Measurements from ENCODE around the gene GIT2. TPM values are rescaled to one million over a fixed set of nuclear protein-coding genes. Genes with fewer than 3 reads are reported as not detected.

GIT2 gene
- total and polyA plus RNA-seq, 2 of the 13 experiments (the other 11 are each of a cell fraction or from before 2014, with no cell fraction given): 18.4 to 19.8 TPM

DNA sequence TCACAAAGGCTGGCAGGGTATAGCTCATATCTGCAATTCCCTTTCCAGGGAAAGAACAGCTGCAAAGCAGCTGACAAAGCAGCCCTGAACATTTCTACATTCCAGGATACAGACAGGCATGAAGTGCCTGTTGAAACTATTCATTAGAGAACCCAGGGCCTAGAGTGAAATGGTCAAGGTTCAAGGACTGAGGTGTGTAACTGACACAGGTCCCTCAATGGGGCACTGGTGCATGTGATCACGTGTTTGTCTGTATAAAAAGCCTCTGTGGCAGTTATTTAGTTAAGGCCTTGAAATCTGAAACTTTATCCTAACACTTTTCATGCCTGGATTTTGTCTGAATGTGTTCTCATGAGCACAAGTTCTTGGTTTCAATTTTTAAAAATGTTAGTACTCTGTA lies 47.1 kb downstream of the GIT2 start (continued):
- TF ChIP-seq, protein P1, sequence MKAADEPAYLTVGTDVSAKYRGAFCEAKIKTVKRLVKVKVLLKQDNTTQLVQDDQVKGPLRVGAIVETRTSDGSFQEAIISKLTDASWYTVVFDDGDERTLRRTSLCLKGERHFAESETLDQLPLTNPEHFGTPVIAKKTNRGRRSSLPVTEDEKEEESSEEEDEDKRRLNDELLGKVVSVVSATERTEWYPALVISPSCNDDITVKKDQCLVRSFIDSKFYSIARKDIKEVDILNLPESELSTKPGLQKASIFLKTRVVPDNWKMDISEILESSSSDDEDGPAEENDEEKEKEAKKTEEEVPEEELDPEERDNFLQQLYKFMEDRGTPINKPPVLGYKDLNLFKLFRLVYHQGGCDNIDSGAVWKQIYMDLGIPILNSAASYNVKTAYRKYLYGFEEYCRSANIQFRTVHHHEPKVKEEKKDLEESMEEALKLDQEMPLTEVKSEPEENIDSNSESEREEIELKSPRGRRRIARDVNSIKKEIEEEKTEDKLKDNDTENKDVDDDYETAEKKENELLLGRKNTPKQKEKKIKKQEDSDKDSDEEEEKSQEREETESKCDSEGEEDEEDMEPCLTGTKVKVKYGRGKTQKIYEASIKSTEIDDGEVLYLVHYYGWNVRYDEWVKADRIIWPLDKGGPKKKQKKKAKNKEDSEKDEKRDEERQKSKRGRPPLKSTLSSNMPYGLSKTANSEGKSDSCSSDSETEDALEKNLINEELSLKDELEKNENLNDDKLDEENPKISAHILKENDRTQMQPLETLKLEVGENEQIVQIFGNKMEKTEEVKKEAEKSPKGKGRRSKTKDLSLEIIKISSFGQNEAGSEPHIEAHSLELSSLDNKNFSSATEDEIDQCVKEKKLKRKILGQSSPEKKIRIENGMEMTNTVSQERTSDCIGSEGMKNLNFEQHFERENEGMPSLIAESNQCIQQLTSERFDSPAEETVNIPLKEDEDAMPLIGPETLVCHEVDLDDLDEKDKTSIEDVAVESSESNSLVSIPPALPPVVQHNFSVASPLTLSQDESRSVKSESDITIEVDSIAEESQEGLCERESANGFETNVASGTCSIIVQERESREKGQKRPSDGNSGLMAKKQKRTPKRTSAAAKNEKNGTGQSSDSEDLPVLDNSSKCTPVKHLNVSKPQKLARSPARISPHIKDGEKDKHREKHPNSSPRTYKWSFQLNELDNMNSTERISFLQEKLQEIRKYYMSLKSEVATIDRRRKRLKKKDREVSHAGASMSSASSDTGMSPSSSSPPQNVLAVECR (CRISPR knock-in tag; IDR thresholded peaks at IDR 0.05; ENCODE audit: borderline replicate concordance): peak; percentile 54; the same call in 1 of the 2 replicates
- TF ChIP-seq ZNF274 (CRISPR knock-in tag; IDR thresholded peaks at IDR 0.05) (no peak), NR2F2 (IDR thresholded peaks at IDR 0.05; ENCODE audit: borderline replicate concordance, low read depth) (peak; percentile 64; the same call in 1 of the 2 replicates), MED1 (CRISPR knock-in tag; IDR thresholded peaks at IDR 0.05) (peak; percentile 90), HNF4G (IDR thresholded peaks at IDR 0.05; ENCODE audit: borderline replicate concordance, low read depth, low read length) (peak; percentile 93), HNF4G (CRISPR knock-in tag; IDR thresholded peaks at IDR 0.05; ENCODE audit: borderline replicate concordance, low read depth) (peak; percentile 82; the same call in 1 of the 2 replicates), NFKBIZ (CRISPR knock-in tag; IDR thresholded peaks at IDR 0.05) (no peak), ZNF260 (CRISPR knock-in tag; IDR thresholded peaks at IDR 0.05; ENCODE audit: borderline replicate concordance, low read depth) (no peak), SCMH1 (CRISPR knock-in tag; IDR thresholded peaks at IDR 0.05; ENCODE audit: borderline replicate concordance) (no peak), MIER2 (CRISPR knock-in tag; IDR thresholded peaks at IDR 0.05) (0 out of 2 replicates have a peak, but pooled peaks have one; percentile 41), ZSCAN12 (CRISPR knock-in tag; IDR thresholded peaks at IDR 0.05) (no peak), ZBTB42 (CRISPR knock-in tag; IDR thresholded peaks at IDR 0.05) (no peak), RFX1 (IDR thresholded peaks at IDR 0.05) (no peak), SOX5 (CRISPR knock-in tag; IDR thresholded peaks at IDR 0.05; ENCODE audit: borderline replicate concordance) (peak; percentile 87), PHF21A (CRISPR knock-in tag; IDR thresholded peaks at IDR 0.05) (peak; percentile 97), ZNF17 (CRISPR knock-in tag; IDR thresholded peaks at IDR 0.05) (no peak)
- TF ChIP-seq, protein P2, sequence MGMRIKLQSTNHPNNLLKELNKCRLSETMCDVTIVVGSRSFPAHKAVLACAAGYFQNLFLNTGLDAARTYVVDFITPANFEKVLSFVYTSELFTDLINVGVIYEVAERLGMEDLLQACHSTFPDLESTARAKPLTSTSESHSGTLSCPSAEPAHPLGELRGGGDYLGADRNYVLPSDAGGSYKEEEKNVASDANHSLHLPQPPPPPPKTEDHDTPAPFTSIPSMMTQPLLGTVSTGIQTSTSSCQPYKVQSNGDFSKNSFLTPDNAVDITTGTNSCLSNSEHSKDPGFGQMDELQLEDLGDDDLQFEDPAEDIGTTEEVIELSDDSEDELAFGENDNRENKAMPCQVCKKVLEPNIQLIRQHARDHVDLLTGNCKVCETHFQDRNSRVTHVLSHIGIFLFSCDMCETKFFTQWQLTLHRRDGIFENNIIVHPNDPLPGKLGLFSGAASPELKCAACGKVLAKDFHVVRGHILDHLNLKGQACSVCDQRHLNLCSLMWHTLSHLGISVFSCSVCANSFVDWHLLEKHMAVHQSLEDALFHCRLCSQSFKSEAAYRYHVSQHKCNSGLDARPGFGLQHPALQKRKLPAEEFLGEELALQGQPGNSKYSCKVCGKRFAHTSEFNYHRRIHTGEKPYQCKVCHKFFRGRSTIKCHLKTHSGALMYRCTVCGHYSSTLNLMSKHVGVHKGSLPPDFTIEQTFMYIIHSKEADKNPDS (CRISPR knock-in tag; IDR thresholded peaks at IDR 0.05): no peak
- TF ChIP-seq, protein P3, sequence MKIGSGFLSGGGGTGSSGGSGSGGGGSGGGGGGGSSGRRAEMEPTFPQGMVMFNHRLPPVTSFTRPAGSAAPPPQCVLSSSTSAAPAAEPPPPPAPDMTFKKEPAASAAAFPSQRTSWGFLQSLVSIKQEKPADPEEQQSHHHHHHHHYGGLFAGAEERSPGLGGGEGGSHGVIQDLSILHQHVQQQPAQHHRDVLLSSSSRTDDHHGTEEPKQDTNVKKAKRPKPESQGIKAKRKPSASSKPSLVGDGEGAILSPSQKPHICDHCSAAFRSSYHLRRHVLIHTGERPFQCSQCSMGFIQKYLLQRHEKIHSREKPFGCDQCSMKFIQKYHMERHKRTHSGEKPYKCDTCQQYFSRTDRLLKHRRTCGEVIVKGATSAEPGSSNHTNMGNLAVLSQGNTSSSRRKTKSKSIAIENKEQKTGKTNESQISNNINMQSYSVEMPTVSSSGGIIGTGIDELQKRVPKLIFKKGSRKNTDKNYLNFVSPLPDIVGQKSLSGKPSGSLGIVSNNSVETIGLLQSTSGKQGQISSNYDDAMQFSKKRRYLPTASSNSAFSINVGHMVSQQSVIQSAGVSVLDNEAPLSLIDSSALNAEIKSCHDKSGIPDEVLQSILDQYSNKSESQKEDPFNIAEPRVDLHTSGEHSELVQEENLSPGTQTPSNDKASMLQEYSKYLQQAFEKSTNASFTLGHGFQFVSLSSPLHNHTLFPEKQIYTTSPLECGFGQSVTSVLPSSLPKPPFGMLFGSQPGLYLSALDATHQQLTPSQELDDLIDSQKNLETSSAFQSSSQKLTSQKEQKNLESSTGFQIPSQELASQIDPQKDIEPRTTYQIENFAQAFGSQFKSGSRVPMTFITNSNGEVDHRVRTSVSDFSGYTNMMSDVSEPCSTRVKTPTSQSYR (CRISPR knock-in tag; IDR thresholded peaks at IDR 0.05; ENCODE audit: borderline replicate concordance): peak; percentile 26; the same call in 1 of the 2 replicates
- TF ChIP-seq, protein P4, sequence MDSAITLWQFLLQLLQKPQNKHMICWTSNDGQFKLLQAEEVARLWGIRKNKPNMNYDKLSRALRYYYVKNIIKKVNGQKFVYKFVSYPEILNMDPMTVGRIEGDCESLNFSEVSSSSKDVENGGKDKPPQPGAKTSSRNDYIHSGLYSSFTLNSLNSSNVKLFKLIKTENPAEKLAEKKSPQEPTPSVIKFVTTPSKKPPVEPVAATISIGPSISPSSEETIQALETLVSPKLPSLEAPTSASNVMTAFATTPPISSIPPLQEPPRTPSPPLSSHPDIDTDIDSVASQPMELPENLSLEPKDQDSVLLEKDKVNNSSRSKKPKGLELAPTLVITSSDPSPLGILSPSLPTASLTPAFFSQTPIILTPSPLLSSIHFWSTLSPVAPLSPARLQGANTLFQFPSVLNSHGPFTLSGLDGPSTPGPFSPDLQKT (CRISPR knock-in tag; IDR thresholded peaks at IDR 0.05; ENCODE audit: borderline replicate concordance): no peak
- TF ChIP-seq, protein P5, sequence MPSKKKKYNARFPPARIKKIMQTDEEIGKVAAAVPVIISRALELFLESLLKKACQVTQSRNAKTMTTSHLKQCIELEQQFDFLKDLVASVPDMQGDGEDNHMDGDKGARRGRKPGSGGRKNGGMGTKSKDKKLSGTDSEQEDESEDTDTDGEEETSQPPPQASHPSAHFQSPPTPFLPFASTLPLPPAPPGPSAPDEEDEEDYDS (CRISPR knock-in tag; IDR thresholded peaks at IDR 0.05): peak; percentile 47; the same call in 1 of the 2 replicates

Data from HepG2 (cell line).